Lower leg skin (tissue), 3 donors: ENCODE measurements around the gene PSORS1C2.

Source experiments
- POLR2A ChIP-seq, 2 donors: fragments of 450-650 bp; IDR thresholded peaks; one replicate each; pipeline ENCODE4 v1.6.1; 2016 to 2017; ENCODE audit warnings: antibody characterized with exemption in 2 of 2, mild to moderate bottlenecking in 1 of 2, moderate library complexity in 1 of 2
- TF ChIP-seq, protein P1 (sequence below), 3 donors: fragments of 450-650 bp; IDR thresholded peaks; one replicate each; pipeline ENCODE4 v1.5.1; 2016; ENCODE audit warnings: antibody characterized with exemption in 3 of 3, mild to moderate bottlenecking in 3 of 3, moderate library complexity in 2 of 3

DNA sequence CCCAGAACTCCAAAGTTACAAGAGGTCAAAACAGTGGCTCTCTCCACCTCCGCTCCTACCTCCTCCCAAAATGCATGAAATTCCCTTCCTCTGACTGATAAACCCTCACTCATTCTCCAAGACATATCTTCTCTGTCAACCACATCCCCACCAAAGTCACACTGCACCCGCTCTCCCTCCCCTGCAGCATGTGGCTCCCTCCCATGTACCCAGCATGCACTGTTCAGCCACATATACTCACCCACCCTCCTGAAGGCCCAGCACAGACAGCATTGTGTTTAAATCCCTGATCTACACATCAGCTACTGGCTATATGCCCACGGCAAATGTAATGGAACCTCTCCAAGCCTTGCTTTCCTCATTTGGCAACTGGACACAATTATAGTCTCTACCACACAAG, 37.1 kb upstream of the PSORS1C2 start:
- TF ChIP-seq, protein P1, sequence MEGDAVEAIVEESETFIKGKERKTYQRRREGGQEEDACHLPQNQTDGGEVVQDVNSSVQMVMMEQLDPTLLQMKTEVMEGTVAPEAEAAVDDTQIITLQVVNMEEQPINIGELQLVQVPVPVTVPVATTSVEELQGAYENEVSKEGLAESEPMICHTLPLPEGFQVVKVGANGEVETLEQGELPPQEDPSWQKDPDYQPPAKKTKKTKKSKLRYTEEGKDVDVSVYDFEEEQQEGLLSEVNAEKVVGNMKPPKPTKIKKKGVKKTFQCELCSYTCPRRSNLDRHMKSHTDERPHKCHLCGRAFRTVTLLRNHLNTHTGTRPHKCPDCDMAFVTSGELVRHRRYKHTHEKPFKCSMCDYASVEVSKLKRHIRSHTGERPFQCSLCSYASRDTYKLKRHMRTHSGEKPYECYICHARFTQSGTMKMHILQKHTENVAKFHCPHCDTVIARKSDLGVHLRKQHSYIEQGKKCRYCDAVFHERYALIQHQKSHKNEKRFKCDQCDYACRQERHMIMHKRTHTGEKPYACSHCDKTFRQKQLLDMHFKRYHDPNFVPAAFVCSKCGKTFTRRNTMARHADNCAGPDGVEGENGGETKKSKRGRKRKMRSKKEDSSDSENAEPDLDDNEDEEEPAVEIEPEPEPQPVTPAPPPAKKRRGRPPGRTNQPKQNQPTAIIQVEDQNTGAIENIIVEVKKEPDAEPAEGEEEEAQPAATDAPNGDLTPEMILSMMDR (IDR thresholded peaks at IDR 0.05), result no peak
- TF ChIP-seq POLR2A (IDR thresholded peaks at IDR 0.05), result no peak
